HAP-1 (cell line): ENCODE measurements around the gene IGSF10.
A peak's percentile ranks its signal among the peaks of the same experiment; 100 is the strongest.

Experiments
- DNase-seq, 2 experiments: peaks; one replicate each; pipeline ENCODE4 v3.0.0-alpha.2; 2016 to 2020; ENCODE audit warnings: low spot score in 2 of 2
- H3K27me3 ChIP-seq: fragments of 250-450 bp; sonication (Bioruptor Pico); 2 replicates; pipeline ENCODE4 v1.5.1; 2020; ENCODE audit warnings: low read depth, mild to moderate bottlenecking, moderate library complexity
- H3K36me3 ChIP-seq: fragments of 250-450 bp; sonication (Bioruptor Pico); replicated peaks from 2 replicates; pipeline ENCODE4 v1.5.1; 2020; ENCODE audit warnings: mild to moderate bottlenecking
- H3K4me1 ChIP-seq: fragments of 250-450 bp; sonication (Bioruptor Pico); 2 replicates; pipeline ENCODE4 v1.5.1; 2020; ENCODE audit warnings: mild to moderate bottlenecking
- H3K4me3 ChIP-seq: fragments of 250-450 bp; sonication (Bioruptor Pico); 2 replicates; pipeline ENCODE4 v1.5.1; 2020; ENCODE audit warnings: mild to moderate bottlenecking, moderate library complexity
- H3K9me3 ChIP-seq: fragments of 250-450 bp; sonication (Bioruptor Pico); 2 replicates; pipeline ENCODE4 v1.5.1; 2020; ENCODE audit warnings: mild to moderate bottlenecking, moderate library complexity
- in situ Hi-C: fragments of 300-500 bp; cut with MboI; formaldehyde crosslinking; loops from 3 replicates; pipeline ENCODE4 v1.14.3; 2020; ENCODE audit warnings: low sequenced_read_pairs, inconsistent platforms, mixed read lengths

The IGSF10 gene

DNA sequence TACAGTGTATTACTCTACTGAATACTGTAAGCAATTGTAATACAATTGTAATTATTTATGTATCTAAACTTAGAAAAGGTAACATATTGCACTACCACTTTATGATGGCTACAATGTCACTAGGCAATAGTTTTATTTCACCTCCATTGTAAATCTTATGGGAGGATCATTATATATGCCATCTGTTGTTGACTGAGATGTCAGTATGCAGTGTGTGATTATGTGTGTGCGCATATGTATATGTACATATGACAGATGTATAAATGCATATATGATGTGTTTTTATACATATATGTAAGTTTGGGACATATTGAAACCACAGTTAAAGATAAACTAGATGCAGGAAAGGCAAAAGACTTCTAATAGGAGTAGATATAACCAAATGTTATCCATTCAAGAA, 8.5 kb downstream of the IGSF10 start:
- Histone ChIP-seq H3K27me3 (no peaks in the 10 kb centered on the region), H3K9me3 (no peaks in the 10 kb centered on the region), H3K36me3 (no peaks in the 10 kb centered on the region), H3K4me1 (no peaks in the 10 kb centered on the region), H3K4me3 (no peak overlapping the region)
- DNase-seq, result no peak
- in situ Hi-C loops, result loop anchor here (25.0 kb wide), 1 partner anchor 210 kb away; no protein-coding TSS in a partner anchor

- Histone ChIP-seq H3K27me3 (no peaks in the 10 kb centered on the region), H3K36me3 (no peaks in the 10 kb centered on the region), H3K4me1 (no peaks in the 10 kb centered on the region), H3K9me3 (no peaks in the 10 kb centered on the region), H3K4me3 (no peak overlapping the region)
- in situ Hi-C loops, result loop anchor here (10.0 kb wide), 1 partner anchor 389 kb away; no protein-coding TSS in a partner anchor
- DNase-seq, result no peak
These were observed 14.9 kb downstream of the IGSF10 start for GRCh38 chr3:151446002-151446340.

DNA sequence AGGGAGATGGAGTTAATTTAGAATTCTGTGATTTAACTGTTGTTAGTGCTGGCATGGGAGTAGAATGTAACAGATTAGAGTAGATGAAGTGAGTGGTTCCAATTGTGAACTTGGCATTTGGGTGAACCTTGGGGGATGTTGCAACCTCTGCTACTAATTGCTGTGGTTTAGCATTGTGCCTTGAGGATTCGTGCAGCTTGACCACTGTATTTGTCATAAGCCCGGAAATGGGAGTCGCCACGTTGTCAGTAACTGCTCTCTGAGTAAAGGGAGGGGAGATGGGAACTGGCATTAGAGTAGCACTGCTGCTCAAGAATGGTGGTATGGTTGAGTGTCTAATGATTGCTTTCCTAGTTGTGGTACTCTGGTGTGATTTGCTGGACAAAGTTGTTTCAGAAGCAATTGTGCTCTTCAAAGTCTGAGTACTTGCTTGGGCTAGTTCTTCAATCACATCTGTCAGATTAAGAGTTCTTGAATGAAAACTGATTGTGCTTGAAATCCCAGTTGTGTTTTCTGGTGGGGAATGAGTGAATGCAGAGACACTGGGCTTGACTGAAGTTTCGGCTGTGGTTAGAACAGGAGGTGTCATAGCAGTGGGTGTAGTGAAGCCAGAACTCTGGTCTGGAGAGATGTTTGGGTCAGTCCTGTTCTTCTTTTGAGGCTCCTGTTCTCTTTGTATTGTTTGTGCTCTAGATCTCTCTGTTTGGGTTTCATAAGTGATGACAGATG, 15.4 kb downstream of the IGSF10 start:
- H3K9me3 ChIP-seq, result no peaks in the 10 kb centered on the region
- no peaks in the 10 kb centered on the region for H3K36me3 ChIP-seq
- H3K4me3 ChIP-seq, result no peak overlapping the region
- no peak for DNase-seq
- no peaks in the 10 kb centered on the region for H3K27me3 ChIP-seq
- H3K4me1 ChIP-seq, result no peaks in the 10 kb centered on the region
- in situ Hi-C loops, result loop anchor here (10.0 kb wide), 1 partner anchor 389 kb away; no protein-coding TSS in a partner anchor

DNA sequence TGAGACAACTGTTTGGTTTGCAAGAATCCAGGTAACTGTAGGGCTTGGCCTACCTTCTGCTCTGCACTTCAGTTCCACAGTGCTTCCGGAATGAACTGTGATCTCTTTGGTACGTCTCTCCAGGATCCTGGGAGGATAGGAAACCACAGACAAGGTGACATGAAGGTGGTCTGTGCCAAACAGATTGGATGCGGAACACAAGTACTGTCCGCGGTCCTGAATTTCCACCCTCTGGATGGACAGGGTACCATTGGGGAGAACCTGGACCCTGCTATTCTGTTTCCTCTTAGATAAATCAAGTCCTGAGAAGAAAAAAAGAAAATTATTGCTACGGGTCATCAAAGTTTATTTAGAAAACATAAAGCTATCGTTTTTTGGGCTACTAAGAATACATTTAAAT, 17.3 kb downstream of the IGSF10 start:
- Histone ChIP-seq H3K27me3 (no peaks in the 10 kb centered on the region), H3K4me3 (no peak overlapping the region), H3K9me3 (no peaks in the 10 kb centered on the region), H3K36me3 (no peaks in the 10 kb centered on the region), H3K4me1 (no peaks in the 10 kb centered on the region; the same call in 1 of the 2 replicates)
- peak in 1 of 2 experiments; percentile 51 for DNase-seq
- in situ Hi-C loops, result loop anchor here (10.0 kb wide), 1 partner anchor 391 kb away; no protein-coding TSS in a partner anchor

DNA sequence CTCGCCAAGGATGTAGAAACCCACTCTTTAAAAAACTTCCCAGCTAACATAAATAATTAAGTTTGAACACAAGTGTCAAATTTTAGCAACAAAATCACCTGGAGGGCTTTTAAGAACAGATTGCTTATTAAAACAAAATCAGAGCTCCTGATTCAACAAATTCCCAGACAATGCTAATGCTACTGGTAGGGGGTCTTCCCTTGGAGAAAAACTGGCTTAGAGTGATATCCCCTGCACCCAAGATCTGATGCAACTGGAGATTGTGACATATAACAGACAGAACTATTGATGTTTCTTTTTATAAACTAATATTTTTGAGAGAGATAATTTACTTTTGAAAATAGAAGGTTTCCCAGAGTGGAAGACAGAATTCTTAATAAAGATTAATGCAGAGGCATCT, 19.9 kb downstream of the IGSF10 start:
- in situ Hi-C loops, result loop anchor here (10.0 kb wide), 1 partner anchor 394 kb away; no protein-coding TSS in a partner anchor
- Histone ChIP-seq H3K4me1 (no peaks in the 10 kb centered on the region; the same call in 1 of the 2 replicates), H3K9me3 (no peaks in the 10 kb centered on the region), H3K4me3 (no peak overlapping the region), H3K27me3 (no peaks in the 10 kb centered on the region), H3K36me3 (no peaks in the 10 kb centered on the region)
- DNase-seq, result no peak

- Histone ChIP-seq H3K9me3 (no peaks in the 10 kb centered on the region), H3K27me3 (no peaks in the 10 kb centered on the region), H3K36me3 (no peaks in the 10 kb centered on the region), H3K4me3 (no peak overlapping the region), H3K4me1 (peaks cover under 1% of the 10 kb centered on the region)
- in situ Hi-C loops, result loop anchor here (10.0 kb wide), 1 partner anchor 395 kb away; no protein-coding TSS in a partner anchor
- peak; percentile 56 to 72 for DNase-seq
These were observed 21.2 kb downstream of the IGSF10 start for GRCh38 chr3:151439652-151440125.

DNA sequence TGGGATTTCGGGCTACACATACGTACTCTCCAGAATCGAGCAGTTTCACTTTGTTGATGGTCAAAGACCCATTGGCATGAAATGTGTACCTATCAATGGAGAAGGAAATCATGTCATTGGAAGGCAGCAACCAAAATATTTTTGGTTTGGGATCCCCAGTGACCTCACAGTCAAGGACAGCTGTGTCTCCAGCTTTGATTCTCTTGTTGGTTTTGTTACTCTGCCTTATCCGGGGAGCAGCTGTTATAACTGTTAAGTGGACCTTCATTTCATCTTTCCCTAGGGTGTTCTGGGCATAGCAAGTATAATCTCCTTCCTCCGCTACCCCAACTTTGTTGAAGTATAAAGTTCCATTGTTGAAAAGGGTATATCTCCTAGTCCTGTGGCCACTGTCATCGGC, 23.0 kb downstream of the IGSF10 start:
- DNase-seq, result no peak
- Histone ChIP-seq H3K9me3 (no peaks in the 10 kb centered on the region), H3K4me3 (no peak overlapping the region), H3K36me3 (no peaks in the 10 kb centered on the region), H3K27me3 (no peaks in the 10 kb centered on the region), H3K4me1 (peaks cover 3% of the 10 kb centered on the region)
- in situ Hi-C loops, result no loop called here

DNA sequence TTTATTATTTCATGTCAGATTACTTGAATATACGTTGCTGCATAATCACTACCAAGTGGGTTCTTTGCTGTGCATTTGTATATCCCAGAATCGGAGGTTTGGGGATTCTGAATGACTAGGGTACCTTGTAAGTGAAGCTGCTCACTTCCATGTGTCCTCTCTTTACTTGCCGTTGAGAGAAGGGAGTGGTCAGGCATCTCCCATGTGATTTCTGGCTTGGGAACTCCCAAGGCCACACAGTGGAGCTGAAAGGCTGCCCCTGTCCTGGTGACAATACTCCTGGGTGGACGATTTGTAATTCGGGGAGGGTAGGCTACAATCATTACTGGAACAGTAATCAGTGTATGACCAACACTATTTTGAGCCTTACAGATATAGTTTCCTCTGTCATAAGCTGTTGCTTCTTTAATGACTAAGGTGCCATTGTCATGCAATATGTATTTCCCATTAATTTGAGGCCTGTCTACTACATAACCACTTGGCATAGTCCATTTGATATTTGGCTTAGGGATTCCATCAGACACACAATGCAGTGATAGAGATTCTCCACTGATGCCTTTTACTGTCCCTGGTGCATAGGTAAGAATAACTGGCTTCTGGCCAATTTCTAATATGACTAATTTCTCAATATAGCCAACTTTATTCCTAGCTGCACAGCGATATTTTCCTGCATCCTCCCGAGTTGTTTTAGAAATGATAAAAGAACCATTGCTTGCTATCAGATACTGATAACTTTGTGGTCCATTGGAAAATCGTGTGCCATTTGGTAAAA, 24.0 kb downstream of the IGSF10 start:
- no peak overlapping the region for H3K4me3 ChIP-seq
- H3K27me3 ChIP-seq, result no peaks in the 10 kb centered on the region
- no peak for DNase-seq
- H3K4me1 ChIP-seq, result peaks cover 3% of the 10 kb centered on the region
- H3K36me3 ChIP-seq, result no peaks in the 10 kb centered on the region
- no peaks in the 10 kb centered on the region for H3K9me3 ChIP-seq
- in situ Hi-C loops, result no loop called here

- no peak for DNase-seq
- Histone ChIP-seq H3K9me3 (no peaks in the 10 kb centered on the region), H3K4me3 (no peak overlapping the region), H3K4me1 (peaks cover 3% of the 10 kb centered on the region; the same call in 1 of the 2 replicates), H3K36me3 (no peaks in the 10 kb centered on the region), H3K27me3 (no peaks in the 10 kb centered on the region)
- in situ Hi-C loops, result no loop called here
These were observed 26.5 kb downstream of the IGSF10 start for GRCh38 chr3:151434151-151434890.

DNA sequence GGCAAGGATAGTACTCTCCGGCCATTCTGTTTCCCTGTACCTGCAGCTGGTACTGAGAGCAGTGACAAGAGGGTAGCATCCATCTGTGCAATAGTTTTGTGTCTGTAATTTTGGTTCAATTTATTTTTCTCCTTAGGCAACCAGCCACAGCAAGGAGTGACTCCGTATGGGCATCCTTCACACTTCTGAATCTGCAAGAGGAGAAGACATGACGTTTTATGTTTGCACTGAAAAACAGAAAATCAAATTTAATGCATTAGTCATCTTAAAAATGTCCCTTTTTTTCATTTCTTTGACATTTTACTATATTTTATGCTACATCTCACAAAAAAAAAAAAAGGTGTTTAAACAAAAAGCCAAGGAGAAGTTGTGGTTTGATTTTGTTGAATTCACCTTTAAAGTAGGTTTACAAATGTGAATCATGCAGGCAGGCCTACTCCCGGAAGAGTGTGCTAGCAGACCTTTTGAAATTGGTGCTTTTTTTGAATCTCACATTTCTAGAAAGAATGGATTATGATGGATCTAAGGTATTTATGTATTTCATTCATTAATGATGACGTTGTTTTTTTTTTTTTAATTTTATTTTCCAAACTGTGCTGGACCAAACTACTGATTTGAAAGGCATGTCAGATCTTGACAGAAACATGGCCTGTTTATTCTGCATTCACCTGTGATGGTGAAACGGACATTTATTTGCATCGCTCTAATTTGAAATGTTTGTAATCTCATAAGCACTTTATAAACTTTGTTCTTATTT, 28.1 kb downstream of the IGSF10 start:
- Histone ChIP-seq H3K4me3 (no peak overlapping the region), H3K36me3 (no peaks in the 10 kb centered on the region), H3K27me3 (no peaks in the 10 kb centered on the region), H3K4me1 (peaks cover 16% of the 10 kb centered on the region), H3K9me3 (no peaks in the 10 kb centered on the region)
- in situ Hi-C loops, result no loop called here
- no peak for DNase-seq

- Histone ChIP-seq H3K4me3 (no peak overlapping the region), H3K9me3 (no peaks in the 10 kb centered on the region), H3K36me3 (no peaks in the 10 kb centered on the region), H3K27me3 (no peaks in the 10 kb centered on the region), H3K4me1 (peaks cover 20% of the 10 kb centered on the region)
- in situ Hi-C loops, result no loop called here
- no peak for DNase-seq
These were observed 28.9 kb downstream of the IGSF10 start for GRCh38 chr3:151431940-151432339.

DNA sequence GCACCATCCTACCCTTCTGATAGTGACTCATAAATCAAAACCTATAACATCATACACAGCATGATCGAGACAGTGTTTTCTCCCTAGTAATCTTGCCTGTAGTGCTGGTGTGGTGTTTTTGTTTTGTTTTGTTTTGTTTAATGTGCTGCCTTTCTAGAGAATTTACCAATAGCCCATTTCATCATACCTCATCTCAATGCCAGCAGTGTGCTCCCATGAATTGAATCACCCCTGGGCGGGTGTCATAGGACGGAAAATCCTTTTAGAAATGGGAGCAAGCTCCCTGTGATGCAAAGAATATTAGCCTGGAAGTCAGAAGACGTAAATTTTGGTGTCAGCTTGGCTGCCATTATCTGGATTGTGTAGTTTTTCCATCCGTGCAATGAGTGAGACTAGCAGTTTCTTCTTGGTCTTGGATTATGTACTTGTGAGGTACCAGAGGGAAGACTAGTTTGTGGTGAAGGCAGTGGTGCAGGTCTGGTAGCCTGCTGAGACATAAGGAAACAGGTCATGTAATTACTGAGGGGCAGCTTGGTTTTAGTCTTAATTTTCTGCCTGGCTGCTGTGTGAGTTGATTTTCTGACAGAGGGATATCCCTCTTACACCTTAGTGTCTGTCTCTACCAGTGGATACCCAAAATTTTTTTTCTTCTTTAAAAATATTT, 29.9 kb downstream of the IGSF10 start:
- in situ Hi-C loops, result no loop called here
- no peak for DNase-seq
- Histone ChIP-seq H3K27me3 (no peaks in the 10 kb centered on the region), H3K36me3 (no peaks in the 10 kb centered on the region), H3K9me3 (no peaks in the 10 kb centered on the region), H3K4me3 (no peak overlapping the region), H3K4me1 (peaks cover 26% of the 10 kb centered on the region)

DNA sequence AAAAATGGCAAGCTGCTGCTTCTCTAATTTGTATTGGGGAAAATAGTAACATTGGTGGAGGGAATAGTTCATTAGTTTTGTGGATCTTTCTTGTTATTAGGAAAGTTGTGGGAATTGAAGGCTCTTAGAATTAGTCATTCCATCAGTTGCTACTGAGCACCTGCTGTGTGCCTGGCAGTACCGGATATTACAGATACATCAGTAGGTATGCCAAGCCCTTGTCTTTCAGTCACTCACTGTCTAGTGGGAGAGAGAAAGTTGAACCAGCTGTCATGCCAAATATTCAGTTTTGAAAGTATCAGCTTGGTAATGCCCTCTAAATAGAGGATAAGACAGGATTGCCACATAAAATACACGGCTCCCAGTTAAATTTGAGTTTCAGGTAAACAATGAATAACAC, 32.5 kb downstream of the IGSF10 start:
- no peak for DNase-seq
- H3K9me3 ChIP-seq, result no peaks in the 10 kb centered on the region
- H3K4me3 ChIP-seq, result no peak overlapping the region
- H3K36me3 ChIP-seq, result no peaks in the 10 kb centered on the region
- H3K27me3 ChIP-seq, result no peaks in the 10 kb centered on the region
- in situ Hi-C loops, result no loop called here
- H3K4me1 ChIP-seq, result peaks cover 39% of the 10 kb centered on the region
